Stimulated activated naive CD8-positive, alpha-beta T cell treated with anti-CD3 and anti-CD28 coated beads, Interleukin-15, Interleukin-2, amounts not matched to agents 100 ng/mL and 50 ng/mL, for 24 hours (primary cell): ENCODE measurements around the gene MAGI2.
"Not testable (repeated sequence)": the region's sequence is repeated elsewhere in the genome, so short reads cannot be mapped to it uniquely, and the experiment has no call there.

Source experiments
- H3K27ac Mint-ChIP-seq: one replicate; pipeline ENCODE4 v1.8.0; 2021; ENCODE audit warnings: mild to moderate bottlenecking, mixed read lengths
- H3K27me3 Mint-ChIP-seq: one replicate; pipeline ENCODE4 v1.8.0; 2021; ENCODE audit warnings: mixed read lengths
- H3K36me3 Mint-ChIP-seq: one replicate; pipeline ENCODE4 v1.8.0; 2021; ENCODE audit warnings: low read depth, mixed read lengths
- H3K4me1 Mint-ChIP-seq: one replicate; pipeline ENCODE4 v1.8.0; 2021; ENCODE audit warnings: low read depth, mixed read lengths
- H3K4me3 Mint-ChIP-seq: one replicate; pipeline ENCODE4 v1.8.0; 2021; ENCODE audit warnings: mild to moderate bottlenecking, mixed read lengths
- H3K9me3 Mint-ChIP-seq: one replicate; pipeline ENCODE4 v1.8.0; 2021; ENCODE audit warnings: mixed read lengths

MAGI2 gene

DNA sequence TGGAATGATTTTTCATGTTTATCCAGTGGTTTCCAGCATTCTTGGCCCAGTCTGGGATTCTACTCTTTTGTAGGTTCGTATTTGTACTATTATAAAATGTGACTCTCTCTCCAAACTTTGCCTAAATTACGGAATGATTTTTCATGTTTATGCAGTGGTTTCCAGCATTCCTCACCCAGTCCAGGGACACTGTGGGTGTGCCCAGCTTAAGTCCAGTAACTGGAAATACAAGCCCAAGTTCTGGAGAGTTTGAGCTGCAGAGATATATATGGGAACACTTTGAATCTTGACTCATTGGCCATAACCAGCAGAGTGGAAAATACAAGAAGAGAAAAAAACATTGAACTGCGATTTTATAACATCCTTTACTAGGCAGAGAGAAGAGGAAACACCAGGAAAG is 5.9 kb upstream of the MAGI2 start:
- Mint-ChIP-seq H3K27me3 (peaks cover 18% of the 10 kb centered on the region), H3K9me3 (no peaks in the 10 kb centered on the region), H3K4me1 (no peaks in the 10 kb centered on the region), H3K4me3 (no peak overlapping the region), H3K27ac (no peak overlapping the region), H3K36me3 (no peaks in the 10 kb centered on the region)

DNA sequence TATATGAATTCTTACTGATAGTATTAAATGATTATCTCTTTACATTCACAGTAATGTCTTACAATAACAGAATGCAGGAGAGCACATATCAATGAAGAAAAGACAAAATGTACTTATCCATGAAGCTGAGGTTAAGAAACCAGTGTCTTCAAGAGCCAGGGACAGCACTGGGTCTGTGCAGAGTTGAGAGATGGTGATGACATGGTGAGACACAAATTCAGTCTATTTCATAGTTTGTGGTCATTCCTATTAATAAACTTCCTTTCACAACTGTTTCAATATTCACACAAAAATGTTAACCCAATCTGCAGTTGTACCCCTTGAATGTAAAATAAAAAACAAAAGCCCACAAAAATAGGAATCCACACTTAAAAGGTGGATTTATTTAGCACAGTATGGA is 5.3 kb upstream of the MAGI2 start:
- Mint-ChIP-seq H3K27ac (no peak overlapping the region), H3K27me3 (peaks cover 21% of the 10 kb centered on the region), H3K4me1 (no peaks in the 10 kb centered on the region), H3K4me3 (no peak overlapping the region), H3K9me3 (no peaks in the 10 kb centered on the region), H3K36me3 (no peaks in the 10 kb centered on the region)

- H3K27me3 Mint-ChIP-seq: peaks cover 55% of the 10 kb centered on the region
- H3K9me3 Mint-ChIP-seq: no peaks in the 10 kb centered on the region
- H3K36me3 Mint-ChIP-seq: no peaks in the 10 kb centered on the region
- peaks cover 12% of the 10 kb centered on the region for H3K4me1 Mint-ChIP-seq
- H3K27ac Mint-ChIP-seq: no peak overlapping the region
- no peak overlapping the region for H3K4me3 Mint-ChIP-seq
Observed at GRCh38 chr7:79455173-79455790, 1.8 kb upstream of the MAGI2 start.

DNA sequence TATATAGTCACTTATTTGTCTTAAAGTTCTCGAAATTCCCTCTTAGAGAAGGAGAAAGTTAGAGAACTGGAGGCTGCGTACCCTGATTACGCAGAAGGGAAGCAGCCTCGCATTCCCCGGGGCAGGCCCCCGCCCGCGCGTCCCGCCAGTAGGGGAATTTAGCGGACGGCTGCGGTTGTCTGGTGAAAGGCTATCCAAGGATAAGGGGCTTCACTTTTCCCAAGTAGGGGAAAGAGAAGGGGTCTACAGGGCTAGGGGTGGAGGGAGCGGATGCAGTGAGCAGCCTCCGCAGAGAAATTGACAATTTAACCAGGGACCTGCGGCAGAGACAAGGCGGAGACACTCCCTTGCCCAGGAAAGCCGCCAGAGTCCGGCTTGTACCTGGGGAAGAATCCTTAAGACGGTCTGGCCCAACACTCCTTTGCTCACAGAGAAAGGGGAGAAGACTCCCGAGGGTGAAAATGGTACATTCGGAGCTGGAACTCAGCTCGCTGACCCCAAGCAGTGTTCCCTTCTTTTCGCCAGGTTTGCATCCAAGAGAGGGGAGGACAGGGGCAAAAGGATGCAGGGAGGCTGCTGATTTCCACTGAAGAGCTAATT is 994 bp upstream of the MAGI2 start:
- Mint-ChIP-seq H3K27me3 (peaks cover 58% of the 10 kb centered on the region), H3K9me3 (no peaks in the 10 kb centered on the region), H3K27ac (no peak overlapping the region), H3K4me1 (peaks cover 12% of the 10 kb centered on the region), H3K36me3 (no peaks in the 10 kb centered on the region), H3K4me3 (peak overlapping the region; percentile 83)

DNA sequence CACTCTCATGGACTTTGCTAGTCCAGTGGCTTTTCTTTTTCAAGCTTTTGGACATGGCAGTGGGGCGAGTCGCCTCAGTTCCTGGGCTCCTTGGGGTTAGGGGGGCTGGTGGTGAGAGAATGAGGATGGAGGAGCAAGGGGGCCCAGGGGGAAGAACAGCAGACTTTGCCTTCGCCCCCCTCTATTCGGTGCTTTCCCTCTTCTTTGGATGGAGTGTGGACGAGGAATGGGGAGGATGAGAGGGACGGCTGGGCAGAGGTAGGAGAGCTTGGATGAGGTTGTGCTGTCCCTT is 255 bp downstream of the MAGI2 start:
- H3K9me3 Mint-ChIP-seq: no peaks in the 10 kb centered on the region
- peaks cover 12% of the 10 kb centered on the region for H3K4me1 Mint-ChIP-seq
- peaks cover 58% of the 10 kb centered on the region for H3K27me3 Mint-ChIP-seq
- H3K27ac Mint-ChIP-seq: no peak overlapping the region
- no peaks in the 10 kb centered on the region for H3K36me3 Mint-ChIP-seq
- peak overlapping the region; percentile 83 for H3K4me3 Mint-ChIP-seq

DNA sequence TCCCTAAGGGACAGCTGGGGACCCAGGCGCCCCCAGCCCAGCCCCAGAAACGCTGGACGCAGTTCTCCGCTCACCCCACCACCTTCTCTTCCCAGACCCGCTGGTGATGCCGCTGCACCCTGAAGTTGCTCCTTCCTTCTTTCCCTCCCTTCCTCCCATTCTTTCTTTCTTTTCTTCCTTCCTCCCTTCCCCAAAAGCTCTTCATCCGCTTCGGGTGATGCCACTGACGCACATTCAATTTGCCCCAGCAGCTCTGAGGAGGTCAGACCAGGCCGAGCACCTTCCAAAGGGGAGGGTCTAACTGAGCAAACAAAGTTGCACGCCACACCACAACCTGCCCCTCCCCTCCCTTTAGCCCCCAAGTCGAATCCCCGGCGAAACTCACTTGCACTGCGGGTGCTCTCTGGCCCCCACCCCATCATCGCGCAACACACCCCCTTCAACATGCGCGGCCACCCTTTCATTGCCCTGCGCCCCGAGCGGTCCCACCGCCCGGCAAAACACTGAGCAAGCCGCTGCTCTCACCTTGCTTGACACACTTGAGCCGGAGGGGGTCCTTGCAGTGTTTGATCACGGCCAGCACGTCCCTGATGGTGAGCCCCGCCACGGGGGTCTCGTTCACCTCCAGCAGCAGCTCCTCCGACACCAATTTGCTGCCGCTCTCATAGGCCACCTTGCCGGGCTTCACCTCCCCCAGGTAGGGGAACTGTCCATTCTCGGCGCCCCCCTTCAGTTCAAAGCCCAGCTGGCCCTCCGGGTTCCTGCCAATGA is 787 bp downstream of the MAGI2 start:
- H3K4me3 Mint-ChIP-seq: peak overlapping the region; percentile 83
- H3K9me3 Mint-ChIP-seq: no peaks in the 10 kb centered on the region
- peaks cover 58% of the 10 kb centered on the region for H3K27me3 Mint-ChIP-seq
- no peaks in the 10 kb centered on the region for H3K36me3 Mint-ChIP-seq
- H3K4me1 Mint-ChIP-seq: peaks cover 12% of the 10 kb centered on the region
- no peak overlapping the region for H3K27ac Mint-ChIP-seq

DNA sequence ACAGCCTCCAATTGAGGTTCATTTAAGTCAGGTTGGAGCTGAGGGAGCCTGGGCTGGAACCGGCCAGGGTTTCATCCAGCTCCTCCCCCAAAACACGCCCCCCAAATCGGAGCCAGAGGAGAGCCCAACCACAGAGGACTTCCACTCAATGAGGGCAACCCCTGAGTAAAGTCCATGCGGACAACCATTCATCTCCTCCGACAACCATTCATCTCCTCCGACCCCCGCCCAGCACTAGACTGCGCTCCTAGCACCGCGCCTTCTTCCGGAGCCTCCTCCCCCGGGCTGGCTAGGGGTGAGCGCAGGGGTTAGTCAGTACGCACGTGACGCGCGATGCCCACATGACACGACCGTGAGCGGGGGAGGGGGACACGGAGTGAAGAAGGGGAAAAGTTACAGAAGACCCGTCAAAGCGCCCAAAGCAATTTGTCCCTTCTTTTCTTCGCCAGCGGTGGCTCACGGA is 1.4 kb downstream of the MAGI2 start:
- Mint-ChIP-seq H3K27ac (no peak overlapping the region), H3K27me3 (peaks cover 58% of the 10 kb centered on the region)

GRCh38 chr7:79451580-79451979 is 1.9 kb downstream of the MAGI2 start:
- Mint-ChIP-seq H3K4me3 (peak overlapping the region; percentile 83), H3K9me3 (no peaks in the 10 kb centered on the region), H3K27ac (no peak overlapping the region), H3K4me1 (peaks cover 12% of the 10 kb centered on the region), H3K36me3 (no peaks in the 10 kb centered on the region), H3K27me3 (peaks cover 58% of the 10 kb centered on the region)

More for the DNA sequence above, 1.4 kb downstream of the MAGI2 start:
- Mint-ChIP-seq H3K36me3 (no peaks in the 10 kb centered on the region), H3K9me3 (no peaks in the 10 kb centered on the region), H3K4me1 (peaks cover 12% of the 10 kb centered on the region), H3K4me3 (peak overlapping the region; percentile 83)

- H3K27me3 Mint-ChIP-seq, H3K4me1 Mint-ChIP-seq, H3K36me3 Mint-ChIP-seq, H3K27ac Mint-ChIP-seq, H3K4me3 Mint-ChIP-seq, H3K9me3 Mint-ChIP-seq: not testable (repeated sequence)
Observed at GRCh38 chr7:79442766-79443165, 10.7 kb downstream of the MAGI2 start.

- Mint-ChIP-seq H3K27ac (no peak overlapping the region), H3K27me3 (no peaks in the 10 kb centered on the region), H3K4me3 (no peak overlapping the region), H3K36me3 (no peaks in the 10 kb centered on the region), H3K9me3 (no peaks in the 10 kb centered on the region), H3K4me1 (no peaks in the 10 kb centered on the region)
Observed at GRCh38 chr7:79436378-79436777, 17.1 kb downstream of the MAGI2 start.

DNA sequence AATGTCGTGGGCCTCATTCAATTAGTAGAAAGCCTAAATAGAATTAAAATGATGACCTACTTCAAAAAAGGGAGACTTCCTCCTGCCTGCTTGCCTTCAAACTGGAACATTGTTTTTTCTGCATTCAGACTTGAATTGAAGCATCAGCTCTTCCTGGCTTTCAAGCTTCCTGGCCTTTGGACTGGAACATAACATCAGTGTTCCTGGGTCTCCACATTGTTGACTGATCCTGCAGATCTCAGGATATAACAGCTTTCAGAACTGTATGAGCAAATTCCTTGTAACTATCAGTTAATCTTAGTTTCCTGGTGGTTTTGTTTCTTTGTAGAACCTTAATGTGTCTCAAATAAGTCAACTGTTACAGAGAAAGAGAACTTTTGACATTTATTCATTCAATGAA is 18.6 kb downstream of the MAGI2 start:
- Mint-ChIP-seq H3K27me3 (no peaks in the 10 kb centered on the region), H3K27ac (no peak overlapping the region)

DNA sequence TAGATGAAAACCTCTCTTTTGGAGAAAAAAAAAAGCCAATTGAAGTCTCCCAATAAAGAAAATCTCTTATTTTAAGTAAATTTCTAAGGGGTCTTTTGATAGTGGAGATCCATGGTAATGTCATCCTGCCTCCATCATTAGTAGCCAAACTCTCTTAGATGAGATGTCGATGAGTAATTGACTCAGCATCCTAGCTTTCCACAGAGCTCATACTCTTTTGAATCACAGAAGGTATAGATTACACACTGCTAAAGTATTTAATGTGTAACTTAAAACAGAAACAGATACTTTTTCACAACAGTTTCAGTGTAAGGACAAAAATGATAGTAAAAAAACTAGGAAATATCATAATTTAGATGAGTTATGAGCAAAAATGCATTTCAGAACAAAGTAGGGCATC is 19.4 kb downstream of the MAGI2 start:
- Mint-ChIP-seq H3K4me3 (no peak overlapping the region), H3K27me3 (no peaks in the 10 kb centered on the region), H3K36me3 (no peaks in the 10 kb centered on the region), H3K27ac (no peak overlapping the region), H3K4me1 (no peaks in the 10 kb centered on the region), H3K9me3 (no peaks in the 10 kb centered on the region)

More for the DNA sequence above, 18.6 kb downstream of the MAGI2 start:
- Mint-ChIP-seq H3K4me1 (no peaks in the 10 kb centered on the region), H3K9me3 (no peaks in the 10 kb centered on the region), H3K4me3 (no peak overlapping the region), H3K36me3 (no peaks in the 10 kb centered on the region)

GRCh38 chr7:79430391-79430790 is 23.1 kb downstream of the MAGI2 start:
- no peaks in the 10 kb centered on the region for H3K27me3 Mint-ChIP-seq
- H3K9me3 Mint-ChIP-seq: no peaks in the 10 kb centered on the region
- no peaks in the 10 kb centered on the region for H3K36me3 Mint-ChIP-seq
- H3K4me3 Mint-ChIP-seq: no peak overlapping the region
- no peaks in the 10 kb centered on the region for H3K4me1 Mint-ChIP-seq
- no peak overlapping the region for H3K27ac Mint-ChIP-seq

DNA sequence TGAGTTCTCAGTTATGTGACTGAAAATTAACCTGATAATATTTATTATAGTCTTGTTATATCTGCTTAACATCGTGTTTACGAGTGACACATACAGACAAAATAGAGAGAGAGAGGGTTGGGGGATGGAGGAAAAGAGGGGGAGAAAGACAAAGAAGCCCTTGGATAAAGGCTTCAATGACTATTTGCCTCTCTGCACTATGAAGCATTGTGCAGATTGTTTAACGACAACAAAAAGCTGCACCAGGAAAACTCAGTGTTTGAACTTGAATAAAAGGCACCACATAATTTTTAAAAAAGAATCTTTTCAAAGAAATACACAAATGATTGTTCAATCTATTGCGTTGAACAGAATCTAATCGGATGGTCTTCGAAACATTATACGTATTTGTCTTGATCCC is 27.8 kb downstream of the MAGI2 start:
- no peaks in the 10 kb centered on the region for H3K4me1 Mint-ChIP-seq
- H3K27ac Mint-ChIP-seq: no peak overlapping the region
- H3K9me3 Mint-ChIP-seq: no peaks in the 10 kb centered on the region
- H3K36me3 Mint-ChIP-seq: no peaks in the 10 kb centered on the region
- H3K4me3 Mint-ChIP-seq: no peak overlapping the region
- H3K27me3 Mint-ChIP-seq: no peaks in the 10 kb centered on the region

- H3K9me3 Mint-ChIP-seq: no peaks in the 10 kb centered on the region
- no peaks in the 10 kb centered on the region for H3K4me1 Mint-ChIP-seq
- no peak overlapping the region for H3K4me3 Mint-ChIP-seq
- H3K27ac Mint-ChIP-seq: no peak overlapping the region
- no peaks in the 10 kb centered on the region for H3K36me3 Mint-ChIP-seq
- H3K27me3 Mint-ChIP-seq: no peaks in the 10 kb centered on the region
Observed at GRCh38 chr7:79421751-79422150, 31.7 kb downstream of the MAGI2 start.
